Measurements from ENCODE around the gene CRHR1.
A peak's percentile ranks its signal among the peaks of the same experiment; 100 is the strongest.

CRHR1 gene

GRCh38 chr17:45850468-45850867 is 66.3 kb downstream of the CRHR1 start:
- H3K27me3 Mint-ChIP-seq (ENCODE audit: low read depth): peaks cover 44% of the 10 kb centered on the region
- H3K27ac Mint-ChIP-seq: no peak overlapping the region
- no peak overlapping the region for H3K4me3 Mint-ChIP-seq
- TF ChIP-seq CTCF (IDR thresholded peaks at IDR 0.05; ENCODE audit: unreplicated experiment in 3 of 3): no peak
- no peaks in the 10 kb centered on the region for H3K36me3 Mint-ChIP-seq (ENCODE audit: low read depth)
- H3K4me1 Mint-ChIP-seq: no peaks in the 10 kb centered on the region
- no peaks in the 10 kb centered on the region for H3K9me3 Mint-ChIP-seq

GRCh38 chr17:45851022-45851421 is 66.9 kb downstream of the CRHR1 start:
- H3K4me1 Mint-ChIP-seq: no peaks in the 10 kb centered on the region
- H3K9me3 Mint-ChIP-seq: no peaks in the 10 kb centered on the region
- H3K27me3 Mint-ChIP-seq (ENCODE audit: low read depth): peaks cover 45% of the 10 kb centered on the region
- no peak for TF ChIP-seq CTCF (IDR thresholded peaks at IDR 0.05; ENCODE audit: unreplicated experiment in 3 of 3)
- H3K27ac Mint-ChIP-seq: no peak overlapping the region
- H3K36me3 Mint-ChIP-seq (ENCODE audit: low read depth): no peaks in the 10 kb centered on the region
- no peak overlapping the region for H3K4me3 Mint-ChIP-seq

- no peaks in the 10 kb centered on the region for H3K9me3 Mint-ChIP-seq
These were observed 67.3 kb downstream of the CRHR1 start for GRCh38 chr17:45851464-45851863.

GRCh38 chr17:45851873-45852272 is 67.8 kb downstream of the CRHR1 start:
- Mint-ChIP-seq H3K9me3 (no peaks in the 10 kb centered on the region), H3K4me3 (no peak overlapping the region), H3K27ac (no peak overlapping the region), H3K27me3 (ENCODE audit: low read depth) (peaks cover 42% of the 10 kb centered on the region), H3K36me3 (ENCODE audit: low read depth) (no peaks in the 10 kb centered on the region), H3K4me1 (no peaks in the 10 kb centered on the region)
- no peak for TF ChIP-seq CTCF (IDR thresholded peaks at IDR 0.05; ENCODE audit: unreplicated experiment in 3 of 3)

More at GRCh38 chr17:45851464-45851863, 67.3 kb downstream of the CRHR1 start:
- Mint-ChIP-seq H3K36me3 (ENCODE audit: low read depth) (no peaks in the 10 kb centered on the region), H3K4me3 (no peak overlapping the region), H3K27ac (no peak overlapping the region), H3K4me1 (no peaks in the 10 kb centered on the region), H3K27me3 (ENCODE audit: low read depth) (peaks cover 42% of the 10 kb centered on the region)
- TF ChIP-seq CTCF (IDR thresholded peaks at IDR 0.05; ENCODE audit: unreplicated experiment in 3 of 3): no peak

GRCh38 chr17:45852535-45853297 is 68.6 kb downstream of the CRHR1 start:
- Mint-ChIP-seq H3K27me3 (ENCODE audit: low read depth) (peaks cover 43% of the 10 kb centered on the region), H3K4me1 (peaks cover under 1% of the 10 kb centered on the region), H3K36me3 (ENCODE audit: low read depth) (no peaks in the 10 kb centered on the region), H3K9me3 (no peaks in the 10 kb centered on the region), H3K27ac (no peak overlapping the region), H3K4me3 (no peak overlapping the region)
- TF ChIP-seq CTCF (IDR thresholded peaks at IDR 0.05; ENCODE audit: unreplicated experiment in 3 of 3): peak; percentile 85 to 91 (median 90)

GRCh38 chr17:45854209-45854608 is 70.1 kb downstream of the CRHR1 start:
- Mint-ChIP-seq H3K9me3 (peaks cover 3% of the 10 kb centered on the region), H3K27ac (no peak overlapping the region)

More at GRCh38 chr17:45854209-45854608, 70.1 kb downstream of the CRHR1 start:
- Mint-ChIP-seq H3K36me3 (ENCODE audit: low read depth) (no peaks in the 10 kb centered on the region), H3K27me3 (ENCODE audit: low read depth) (peaks cover 50% of the 10 kb centered on the region), H3K4me1 (peaks cover 5% of the 10 kb centered on the region), H3K4me3 (no peak overlapping the region)
- TF ChIP-seq CTCF (IDR thresholded peaks at IDR 0.05; ENCODE audit: unreplicated experiment in 3 of 3): no peak

Data from nephron (organoid).